ENCODE results near the gene PRL. TPM values are rescaled to one million over a fixed set of nuclear protein-coding genes. Genes with fewer than 3 reads are reported as not detected.

Gene PRL
- total and polyA plus RNA-seq, 2 of the 8 experiments (the other 6 are each of a cell fraction or from before 2014, with no cell fraction given): not detected

DNA sequence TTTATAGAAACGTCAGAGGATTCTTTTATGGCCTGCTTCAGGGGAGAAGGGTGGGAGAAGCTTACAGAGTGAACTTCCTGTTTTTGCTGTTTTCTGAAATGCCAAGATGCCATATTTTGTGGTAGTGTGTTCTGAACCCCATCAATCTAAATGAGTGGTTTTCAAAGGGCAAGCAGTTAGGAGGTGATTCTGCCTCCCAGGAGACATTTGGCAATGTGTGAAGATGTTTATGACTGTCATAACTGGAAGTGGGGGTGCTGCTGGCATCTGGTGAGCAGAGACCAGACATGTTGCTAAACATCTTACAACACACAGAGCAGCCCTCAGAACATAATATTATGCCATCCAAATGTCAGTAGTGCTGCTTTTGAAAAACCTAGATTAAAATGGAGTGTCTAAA lies 6.0 kb upstream of the PRL start (continued):
- TF ChIP-seq, protein P1, sequence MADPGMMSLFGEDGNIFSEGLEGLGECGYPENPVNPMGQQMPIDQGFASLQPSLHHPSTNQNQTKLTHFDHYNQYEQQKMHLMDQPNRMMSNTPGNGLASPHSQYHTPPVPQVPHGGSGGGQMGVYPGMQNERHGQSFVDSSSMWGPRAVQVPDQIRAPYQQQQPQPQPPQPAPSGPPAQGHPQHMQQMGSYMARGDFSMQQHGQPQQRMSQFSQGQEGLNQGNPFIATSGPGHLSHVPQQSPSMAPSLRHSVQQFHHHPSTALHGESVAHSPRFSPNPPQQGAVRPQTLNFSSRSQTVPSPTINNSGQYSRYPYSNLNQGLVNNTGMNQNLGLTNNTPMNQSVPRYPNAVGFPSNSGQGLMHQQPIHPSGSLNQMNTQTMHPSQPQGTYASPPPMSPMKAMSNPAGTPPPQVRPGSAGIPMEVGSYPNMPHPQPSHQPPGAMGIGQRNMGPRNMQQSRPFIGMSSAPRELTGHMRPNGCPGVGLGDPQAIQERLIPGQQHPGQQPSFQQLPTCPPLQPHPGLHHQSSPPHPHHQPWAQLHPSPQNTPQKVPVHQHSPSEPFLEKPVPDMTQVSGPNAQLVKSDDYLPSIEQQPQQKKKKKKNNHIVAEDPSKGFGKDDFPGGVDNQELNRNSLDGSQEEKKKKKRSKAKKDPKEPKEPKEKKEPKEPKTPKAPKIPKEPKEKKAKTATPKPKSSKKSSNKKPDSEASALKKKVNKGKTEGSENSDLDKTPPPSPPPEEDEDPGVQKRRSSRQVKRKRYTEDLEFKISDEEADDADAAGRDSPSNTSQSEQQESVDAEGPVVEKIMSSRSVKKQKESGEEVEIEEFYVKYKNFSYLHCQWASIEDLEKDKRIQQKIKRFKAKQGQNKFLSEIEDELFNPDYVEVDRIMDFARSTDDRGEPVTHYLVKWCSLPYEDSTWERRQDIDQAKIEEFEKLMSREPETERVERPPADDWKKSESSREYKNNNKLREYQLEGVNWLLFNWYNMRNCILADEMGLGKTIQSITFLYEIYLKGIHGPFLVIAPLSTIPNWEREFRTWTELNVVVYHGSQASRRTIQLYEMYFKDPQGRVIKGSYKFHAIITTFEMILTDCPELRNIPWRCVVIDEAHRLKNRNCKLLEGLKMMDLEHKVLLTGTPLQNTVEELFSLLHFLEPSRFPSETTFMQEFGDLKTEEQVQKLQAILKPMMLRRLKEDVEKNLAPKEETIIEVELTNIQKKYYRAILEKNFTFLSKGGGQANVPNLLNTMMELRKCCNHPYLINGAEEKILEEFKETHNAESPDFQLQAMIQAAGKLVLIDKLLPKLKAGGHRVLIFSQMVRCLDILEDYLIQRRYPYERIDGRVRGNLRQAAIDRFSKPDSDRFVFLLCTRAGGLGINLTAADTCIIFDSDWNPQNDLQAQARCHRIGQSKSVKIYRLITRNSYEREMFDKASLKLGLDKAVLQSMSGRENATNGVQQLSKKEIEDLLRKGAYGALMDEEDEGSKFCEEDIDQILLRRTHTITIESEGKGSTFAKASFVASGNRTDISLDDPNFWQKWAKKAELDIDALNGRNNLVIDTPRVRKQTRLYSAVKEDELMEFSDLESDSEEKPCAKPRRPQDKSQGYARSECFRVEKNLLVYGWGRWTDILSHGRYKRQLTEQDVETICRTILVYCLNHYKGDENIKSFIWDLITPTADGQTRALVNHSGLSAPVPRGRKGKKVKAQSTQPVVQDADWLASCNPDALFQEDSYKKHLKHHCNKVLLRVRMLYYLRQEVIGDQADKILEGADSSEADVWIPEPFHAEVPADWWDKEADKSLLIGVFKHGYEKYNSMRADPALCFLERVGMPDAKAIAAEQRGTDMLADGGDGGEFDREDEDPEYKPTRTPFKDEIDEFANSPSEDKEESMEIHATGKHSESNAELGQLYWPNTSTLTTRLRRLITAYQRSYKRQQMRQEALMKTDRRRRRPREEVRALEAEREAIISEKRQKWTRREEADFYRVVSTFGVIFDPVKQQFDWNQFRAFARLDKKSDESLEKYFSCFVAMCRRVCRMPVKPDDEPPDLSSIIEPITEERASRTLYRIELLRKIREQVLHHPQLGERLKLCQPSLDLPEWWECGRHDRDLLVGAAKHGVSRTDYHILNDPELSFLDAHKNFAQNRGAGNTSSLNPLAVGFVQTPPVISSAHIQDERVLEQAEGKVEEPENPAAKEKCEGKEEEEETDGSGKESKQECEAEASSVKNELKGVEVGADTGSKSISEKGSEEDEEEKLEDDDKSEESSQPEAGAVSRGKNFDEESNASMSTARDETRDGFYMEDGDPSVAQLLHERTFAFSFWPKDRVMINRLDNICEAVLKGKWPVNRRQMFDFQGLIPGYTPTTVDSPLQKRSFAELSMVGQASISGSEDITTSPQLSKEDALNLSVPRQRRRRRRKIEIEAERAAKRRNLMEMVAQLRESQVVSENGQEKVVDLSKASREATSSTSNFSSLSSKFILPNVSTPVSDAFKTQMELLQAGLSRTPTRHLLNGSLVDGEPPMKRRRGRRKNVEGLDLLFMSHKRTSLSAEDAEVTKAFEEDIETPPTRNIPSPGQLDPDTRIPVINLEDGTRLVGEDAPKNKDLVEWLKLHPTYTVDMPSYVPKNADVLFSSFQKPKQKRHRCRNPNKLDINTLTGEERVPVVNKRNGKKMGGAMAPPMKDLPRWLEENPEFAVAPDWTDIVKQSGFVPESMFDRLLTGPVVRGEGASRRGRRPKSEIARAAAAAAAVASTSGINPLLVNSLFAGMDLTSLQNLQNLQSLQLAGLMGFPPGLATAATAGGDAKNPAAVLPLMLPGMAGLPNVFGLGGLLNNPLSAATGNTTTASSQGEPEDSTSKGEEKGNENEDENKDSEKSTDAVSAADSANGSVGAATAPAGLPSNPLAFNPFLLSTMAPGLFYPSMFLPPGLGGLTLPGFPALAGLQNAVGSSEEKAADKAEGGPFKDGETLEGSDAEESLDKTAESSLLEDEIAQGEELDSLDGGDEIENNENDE (IDR thresholded peaks at IDR 0.05; ENCODE audit: insufficient replicate concordance, low read length): no peak
- TF ChIP-seq FOSL1 (IDR thresholded peaks at IDR 0.05; ENCODE audit: insufficient read depth, low read depth, low read length) (no peak), RBBP5 (IDR thresholded peaks at IDR 0.05; ENCODE audit: borderline replicate concordance, low read depth, low read length) (no peak), CTBP2 (IDR thresholded peaks at IDR 0.05; ENCODE audit: borderline replicate concordance, insufficient read depth, insufficient read length, low read length) (no peak), CEBPB (IDR thresholded peaks at IDR 0.05; ENCODE audit: low read depth, low read length) (no peak), PHF8 (conservative IDR thresholded peaks at IDR 0.05; ENCODE audit: low read depth, low read length) (no peak)
- TF ChIP-seq, protein P2, sequence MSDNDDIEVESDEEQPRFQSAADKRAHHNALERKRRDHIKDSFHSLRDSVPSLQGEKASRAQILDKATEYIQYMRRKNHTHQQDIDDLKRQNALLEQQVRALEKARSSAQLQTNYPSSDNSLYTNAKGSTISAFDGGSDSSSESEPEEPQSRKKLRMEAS (IDR thresholded peaks at IDR 0.05): no peak
